BLaER1 treated with 17β-estradiol and CSF1 and Interleukin-3, amounts not matched to agents 10 nM and 100 nM (cell line): ENCODE results near the gene ANXA8.
"Not testable (repeated sequence)": the region's sequence is repeated elsewhere in the genome, so short reads cannot be mapped to it uniquely, and the experiment has no call there.

ENCODE experiments used
- H3K27ac ChIP-seq, 11 experiments: shearing (Covaris generic); formaldehyde crosslinking; 2 replicates each; pipeline ENCODE4 v1.8.1; 2022
- H3K27me3 ChIP-seq, 11 experiments: shearing (Covaris generic); formaldehyde crosslinking; 2 replicates each; pipeline ENCODE4 v1.8.1; 2022
- H3K36me3 ChIP-seq, 11 experiments: shearing (Covaris generic); formaldehyde crosslinking; 2 replicates each; pipeline ENCODE4 v1.8.1; 2022
- H3K4me1 ChIP-seq, 10 experiments: shearing (Covaris generic); formaldehyde crosslinking; 2 replicates each; pipeline ENCODE4 v1.8.1; 2022
- H3K4me2 ChIP-seq, 11 experiments: shearing (Covaris generic); formaldehyde crosslinking; 2 replicates each; pipeline ENCODE4 v1.8.1; 2022
- H3K4me3 ChIP-seq, 10 experiments: shearing (Covaris generic); formaldehyde crosslinking; 2 replicates each; pipeline ENCODE4 v1.8.1; 2022
- H3K9ac ChIP-seq, 11 experiments: shearing (Covaris generic); formaldehyde crosslinking; 2 replicates each; pipeline ENCODE4 v1.8.1; 2022
- H3K9me3 ChIP-seq, 11 experiments: shearing (Covaris generic); formaldehyde crosslinking; replicated peaks in 1 of 11; 2 replicates each; pipeline ENCODE4 v1.8.1; 2022
- H4K20me1 ChIP-seq, 11 experiments: shearing (Covaris generic); formaldehyde crosslinking; 2 replicates each; pipeline ENCODE4 v1.8.1; 2022
- Cebpa-rat ChIP-seq, 11 experiments: shearing (Covaris generic); IDR thresholded peaks; 2 replicates each; pipeline ENCODE4 v1.8.1; 2022

The ANXA8 gene

GRCh38 chr10:47458466-47459154, 25.3 kb downstream of the ANXA8 start:
- no peak overlapping the region for H3K4me2 ChIP-seq
- H3K4me3 ChIP-seq: no peak overlapping the region
- H4K20me1 ChIP-seq: no peaks in the 10 kb centered on the region
- peaks cover 8 to 35% (median 28%) of the 10 kb centered on the region in 10 experiments for H3K4me1 ChIP-seq
- no peaks in the 10 kb centered on the region; a peak in 1 of 22 replicates for H3K27me3 ChIP-seq
- no peaks in the 10 kb centered on the region for H3K36me3 ChIP-seq
- TF ChIP-seq Cebpa-rat (IDR thresholded peaks at IDR 0.05): no peak
- H3K9ac ChIP-seq: no peak overlapping the region
- H3K9me3 ChIP-seq: no peaks in the 10 kb centered on the region
- no peak overlapping the region for H3K27ac ChIP-seq

GRCh38 chr10:47457826-47458225, 26.1 kb downstream of the ANXA8 start:
- Histone ChIP-seq H3K27me3 (no peaks in the 10 kb centered on the region; a peak in 1 of 22 replicates), H3K4me2 (no peak overlapping the region), H3K27ac (no peak overlapping the region), H3K4me1 (peaks cover 9 to 43% (median 36%) of the 10 kb centered on the region in 10 experiments), H3K36me3 (no peaks in the 10 kb centered on the region), H3K4me3 (no peak overlapping the region), H3K9ac (no peak overlapping the region), H4K20me1 (no peaks in the 10 kb centered on the region), H3K9me3 (no peaks in the 10 kb centered on the region)
- no peak for TF ChIP-seq Cebpa-rat (IDR thresholded peaks at IDR 0.05)

GRCh38 chr10:47457528-47457820, 26.4 kb downstream of the ANXA8 start:
- H3K4me2 ChIP-seq: no peak overlapping the region
- H3K27me3 ChIP-seq: peaks cover 0 to 2% (median 0%) of the 10 kb centered on the region in 11 experiments; a peak in 2 of 22 replicates
- no peak overlapping the region for H3K27ac ChIP-seq
- H3K9ac ChIP-seq: no peak overlapping the region
- no peak for TF ChIP-seq Cebpa-rat (IDR thresholded peaks at IDR 0.05)
- H3K9me3 ChIP-seq: no peaks in the 10 kb centered on the region
- H3K4me3 ChIP-seq: no peak overlapping the region
- peaks cover 12 to 47% (median 40%) of the 10 kb centered on the region in 10 experiments for H3K4me1 ChIP-seq
- no peaks in the 10 kb centered on the region for H3K36me3 ChIP-seq
- H4K20me1 ChIP-seq: no peaks in the 10 kb centered on the region

GRCh38 chr10:47456794-47457527, 27.0 kb downstream of the ANXA8 start:
- peak overlapping the region in 5 of 11 experiments; percentile 18 to 89 (median 82); a peak in 4 of 22 replicates for H3K4me2 ChIP-seq
- H3K27me3 ChIP-seq: peaks cover 0 to 7% (median 0%) of the 10 kb centered on the region in 11 experiments; a peak in 5 of 22 replicates
- H3K9me3 ChIP-seq: no peaks in the 10 kb centered on the region
- H3K4me3 ChIP-seq: no peak overlapping the region
- no peak overlapping the region for H3K9ac ChIP-seq
- peaks cover 18 to 52% (median 45%) of the 10 kb centered on the region in 10 experiments for H3K4me1 ChIP-seq
- no peaks in the 10 kb centered on the region for H4K20me1 ChIP-seq
- H3K36me3 ChIP-seq: no peaks in the 10 kb centered on the region
- H3K27ac ChIP-seq: no peak overlapping the region
- TF ChIP-seq Cebpa-rat (IDR thresholded peaks at IDR 0.05): no peak

GRCh38 chr10:47456079-47456785, 27.7 kb downstream of the ANXA8 start:
- Histone ChIP-seq H3K4me1 (peaks cover 18 to 59% (median 52%) of the 10 kb centered on the region in 10 experiments), H3K27me3 (peaks cover 0 to 10% (median 0%) of the 10 kb centered on the region in 11 experiments; a peak in 5 of 22 replicates), H3K9ac (peak overlapping the region in 2 of 11 experiments; percentile 23 to 47; a peak in 1 of 22 replicates), H3K27ac (no peak overlapping the region), H3K9me3 (no peaks in the 10 kb centered on the region), H3K4me3 (no peak overlapping the region), H3K36me3 (no peaks in the 10 kb centered on the region), H4K20me1 (no peaks in the 10 kb centered on the region; a peak in 1 of 22 replicates), H3K4me2 (peak overlapping the region in 10 of 11 experiments; percentile 18 to 89 (median 82); a peak in 17 of 22 replicates)
- TF ChIP-seq Cebpa-rat (IDR thresholded peaks at IDR 0.05): no peak

GRCh38 chr10:47455350-47456078, 28.4 kb downstream of the ANXA8 start:
- peaks cover 18 to 66% (median 58%) of the 10 kb centered on the region in 10 experiments for H3K4me1 ChIP-seq
- not testable (repeated sequence) for H3K4me3 ChIP-seq

GRCh38 chr10:47454780-47455058, 29.2 kb downstream of the ANXA8 start:
- no peak overlapping the region for H3K27ac ChIP-seq
- H3K4me3 ChIP-seq: no peak overlapping the region
- H3K9me3 ChIP-seq: no peaks in the 10 kb centered on the region
- no peaks in the 10 kb centered on the region for H3K36me3 ChIP-seq
- TF ChIP-seq Cebpa-rat (IDR thresholded peaks at IDR 0.05): no peak
- H3K9ac ChIP-seq: no peak overlapping the region
- H4K20me1 ChIP-seq: peaks cover 0 to 2% (median 0%) of the 10 kb centered on the region in 11 experiments; a peak in 2 of 22 replicates
- peak overlapping the region in 8 of 11 experiments; percentile 55 to 89 (median 82); a peak in 15 of 22 replicates for H3K4me2 ChIP-seq
- H3K27me3 ChIP-seq: peaks cover 0 to 10% (median 0%) of the 10 kb centered on the region in 11 experiments; a peak in 5 of 22 replicates
- H3K4me1 ChIP-seq: peaks cover 19 to 74% (median 65%) of the 10 kb centered on the region in 10 experiments

More at GRCh38 chr10:47455350-47456078, 28.4 kb downstream of the ANXA8 start:
- Histone ChIP-seq H3K4me2 (peak overlapping the region in 10 of 11 experiments; percentile 18 to 89 (median 82); a peak in 18 of 22 replicates), H3K9ac (peak overlapping the region in 4 of 11 experiments; percentile 9 to 47 (median 18); a peak in 4 of 22 replicates), H3K27ac (peak overlapping the region in 2 of 11 experiments; percentile 4 to 31; a peak in 2 of 22 replicates)
- not testable (repeated sequence) for H3K9me3 ChIP-seq, H3K27me3 ChIP-seq, H3K36me3 ChIP-seq, H4K20me1 ChIP-seq

- Histone ChIP-seq H3K4me2 (peak overlapping the region in 8 of 11 experiments; percentile 66 to 89 (median 82); a peak in 15 of 22 replicates), H3K9me3 (no peaks in the 10 kb centered on the region), H3K27ac (no peak overlapping the region), H3K36me3 (no peaks in the 10 kb centered on the region), H3K27me3 (peaks cover 0 to 10% (median 0%) of the 10 kb centered on the region in 11 experiments; a peak in 5 of 22 replicates), H4K20me1 (peaks cover 0 to 7% (median 0%) of the 10 kb centered on the region in 11 experiments; a peak in 2 of 22 replicates), H3K4me1 (peaks cover 24 to 79% (median 71%) of the 10 kb centered on the region in 10 experiments), H3K4me3 (no peak overlapping the region), H3K9ac (no peak overlapping the region)
- no peak for TF ChIP-seq Cebpa-rat (IDR thresholded peaks at IDR 0.05)
These were observed 29.7 kb downstream of the ANXA8 start for GRCh38 chr10:47454008-47454779.
